ES-I3 (cell line): ENCODE data around the gene CDH11.

Experiments
- H3K36me3 ChIP-seq: 2 replicates; pipeline ENCODE4 v1.6.1; 2013; ENCODE audit warnings: mild to moderate bottlenecking, low read length, control low read depth, moderate library complexity; ENCODE audit not compliant: insufficient read depth
- H3K4me1 ChIP-seq: 2 replicates; pipeline ENCODE4 v1.6.1; 2013; ENCODE audit warnings: mild to moderate bottlenecking, control low read depth, low read length; ENCODE audit not compliant: insufficient read depth
- H3K9ac ChIP-seq: 2 replicates; pipeline ENCODE4 v1.6.1; 2013; ENCODE audit warnings: low read depth, mild to moderate bottlenecking, low read length, moderate library complexity
- H3K9me3 ChIP-seq: 2 replicates; pipeline ENCODE4 v1.6.1; 2013; ENCODE audit warnings: mild to moderate bottlenecking, low read length, moderate library complexity; ENCODE audit not compliant: control insufficient read depth, insufficient read depth

CDH11 gene

GRCh38 chr16:65121870-65122723, at the start of gene CDH11:
Gene CDH11, minus strand, starts transcription at chr16:65122063. Its CDS starts 117,194 bp downstream, at chr16:65004869.
- Histone ChIP-seq H3K9ac (peak within 1 kb of the TSS; percentile 83), H3K4me1 (peaks cover 6% of the 10 kb centered on the region; the same call in 1 of the 2 replicates), H3K36me3 (no peaks in the 10 kb centered on the region), H3K9me3 (no peaks in the 10 kb centered on the region)

- H3K9me3 ChIP-seq: no peaks in the 10 kb centered on the region
- H3K36me3 ChIP-seq: no peaks in the 10 kb centered on the region
- H3K4me1 ChIP-seq: peaks cover 7% of the 10 kb centered on the region; the same call in 1 of the 2 replicates
- no peak overlapping the region for H3K9ac ChIP-seq
These were observed 32.5 kb upstream of the CDH11 start for GRCh38 chr16:65154321-65154720.

GRCh38 chr16:65153365-65154105, 31.7 kb upstream of the CDH11 start:
- Histone ChIP-seq H3K9me3 (no peaks in the 10 kb centered on the region), H3K9ac (no peak overlapping the region), H3K4me1 (peaks cover 7% of the 10 kb centered on the region; the same call in 1 of the 2 replicates), H3K36me3 (no peaks in the 10 kb centered on the region)

- peaks cover 2% of the 10 kb centered on the region; the same call in 1 of the 2 replicates for H3K4me1 ChIP-seq
- no peak overlapping the region for H3K9ac ChIP-seq
- no peaks in the 10 kb centered on the region for H3K9me3 ChIP-seq
- no peaks in the 10 kb centered on the region for H3K36me3 ChIP-seq
These were observed 26.9 kb upstream of the CDH11 start for GRCh38 chr16:65148804-65149203.

- Histone ChIP-seq H3K36me3 (no peaks in the 10 kb centered on the region), H3K9ac (no peak overlapping the region), H3K9me3 (no peaks in the 10 kb centered on the region), H3K4me1 (no peaks in the 10 kb centered on the region)
These were observed 20.4 kb upstream of the CDH11 start for GRCh38 chr16:65142276-65142675.

GRCh38 chr16:65136681-65137080, 14.8 kb upstream of the CDH11 start:
- Histone ChIP-seq H3K4me1 (no peaks in the 10 kb centered on the region), H3K36me3 (no peaks in the 10 kb centered on the region), H3K9me3 (no peaks in the 10 kb centered on the region), H3K9ac (no peak overlapping the region)

- no peaks in the 10 kb centered on the region for H3K9me3 ChIP-seq
- H3K36me3 ChIP-seq: no peaks in the 10 kb centered on the region
- no peaks in the 10 kb centered on the region for H3K4me1 ChIP-seq
- no peak overlapping the region for H3K9ac ChIP-seq
These were observed 5.2 kb upstream of the CDH11 start for GRCh38 chr16:65126845-65127624.

GRCh38 chr16:65125871-65126270, 4.0 kb upstream of the CDH11 start:
- Histone ChIP-seq H3K36me3 (no peaks in the 10 kb centered on the region), H3K9me3 (no peaks in the 10 kb centered on the region), H3K4me1 (no peaks in the 10 kb centered on the region), H3K9ac (no peak overlapping the region)

GRCh38 chr16:65125322-65125721, 3.5 kb upstream of the CDH11 start:
- Histone ChIP-seq H3K9ac (no peak overlapping the region), H3K36me3 (no peaks in the 10 kb centered on the region), H3K4me1 (no peaks in the 10 kb centered on the region), H3K9me3 (no peaks in the 10 kb centered on the region)

- Histone ChIP-seq H3K9me3 (no peaks in the 10 kb centered on the region), H3K4me1 (peaks cover 3% of the 10 kb centered on the region; the same call in 1 of the 2 replicates), H3K36me3 (no peaks in the 10 kb centered on the region), H3K9ac (no peak overlapping the region)
These were observed 2.7 kb upstream of the CDH11 start for GRCh38 chr16:65124596-65124995.

GRCh38 chr16:65124212-65124548, 2.3 kb upstream of the CDH11 start:
- Histone ChIP-seq H3K4me1 (peaks cover 6% of the 10 kb centered on the region; the same call in 1 of the 2 replicates), H3K9me3 (no peaks in the 10 kb centered on the region), H3K36me3 (no peaks in the 10 kb centered on the region), H3K9ac (peak overlapping the region; percentile 83; the same call in 1 of the 2 replicates)

- H3K4me1 ChIP-seq: peaks cover 6% of the 10 kb centered on the region; the same call in 1 of the 2 replicates
- H3K9me3 ChIP-seq: no peaks in the 10 kb centered on the region
- no peaks in the 10 kb centered on the region for H3K36me3 ChIP-seq
- peak overlapping the region; percentile 83 for H3K9ac ChIP-seq
These were observed 1.7 kb upstream of the CDH11 start for GRCh38 chr16:65123396-65124211.

- Histone ChIP-seq H3K36me3 (no peaks in the 10 kb centered on the region), H3K9ac (peak overlapping the region; percentile 83), H3K4me1 (peaks cover 6% of the 10 kb centered on the region; the same call in 1 of the 2 replicates), H3K9me3 (no peaks in the 10 kb centered on the region)
These were observed 997 bp upstream of the CDH11 start for GRCh38 chr16:65122724-65123395.
